Effector memory CD4-positive, alpha-beta T cell (primary cell): ENCODE measurements around the gene FAT4.

Source experiments
- DNase-seq, 3 donors: peaks; one replicate each; pipeline ENCODE4 v3.0.0-alpha.2; 2020
- H3K27ac ChIP-seq: 2 replicates; pipeline ENCODE4 v1.7.0; 2013; ENCODE audit warnings: mild to moderate bottlenecking, low read length, moderate library complexity; ENCODE audit not compliant: insufficient read depth, poor library complexity, severe bottlenecking
- H3K27me3 ChIP-seq: replicated peaks from 2 replicates; pipeline ENCODE4 v1.7.0; 2013; ENCODE audit warnings: mild to moderate bottlenecking, low read length; ENCODE audit not compliant: insufficient read depth, control insufficient read depth, poor library complexity, severe bottlenecking
- H3K36me3 ChIP-seq: 2 replicates; pipeline ENCODE4 v1.7.0; 2013; ENCODE audit warnings: mild to moderate bottlenecking, low read length, moderate library complexity; ENCODE audit not compliant: control insufficient read depth, insufficient read depth
- H3K4me1 ChIP-seq: 2 replicates; pipeline ENCODE4 v1.7.0; 2013; ENCODE audit warnings: low read length, mild to moderate bottlenecking; ENCODE audit not compliant: control insufficient read depth, insufficient read depth, poor library complexity, severe bottlenecking
- H3K4me3 ChIP-seq: 2 replicates; pipeline ENCODE4 v1.7.0; 2013; ENCODE audit warnings: low read length, low read depth, mild to moderate bottlenecking; ENCODE audit not compliant: insufficient read depth, poor library complexity, severe bottlenecking
- H3K9me3 ChIP-seq: 2 replicates; pipeline ENCODE4 v1.7.0; 2013; ENCODE audit warnings: mild to moderate bottlenecking, low read length, moderate library complexity; ENCODE audit not compliant: control insufficient read depth

Gene FAT4

GRCh38 chr4:125344198-125344597 lies 29.4 kb downstream of the FAT4 start:
- Histone ChIP-seq H3K27me3 (no peaks in the 10 kb centered on the region), H3K27ac (no peak overlapping the region), H3K4me1 (no peaks in the 10 kb centered on the region), H3K4me3 (no peak overlapping the region), H3K36me3 (no peaks in the 10 kb centered on the region), H3K9me3 (no peaks in the 10 kb centered on the region)
- DNase-seq, result no peak

GRCh38 chr4:125346616-125347015 lies 31.9 kb downstream of the FAT4 start:
- no peak overlapping the region for H3K27ac ChIP-seq
- no peak for DNase-seq
- no peaks in the 10 kb centered on the region for H3K4me1 ChIP-seq
- H3K27me3 ChIP-seq, result no peaks in the 10 kb centered on the region
- no peak overlapping the region for H3K4me3 ChIP-seq
- no peaks in the 10 kb centered on the region for H3K9me3 ChIP-seq
- H3K36me3 ChIP-seq, result no peaks in the 10 kb centered on the region

- H3K9me3 ChIP-seq, result no peaks in the 10 kb centered on the region
- H3K4me3 ChIP-seq, result no peak overlapping the region
- H3K4me1 ChIP-seq, result no peaks in the 10 kb centered on the region
- no peaks in the 10 kb centered on the region for H3K27me3 ChIP-seq
- H3K36me3 ChIP-seq, result no peaks in the 10 kb centered on the region
- H3K27ac ChIP-seq, result no peak overlapping the region
- DNase-seq, result no peak
Observed at GRCh38 chr4:125350470-125351135, 35.8 kb downstream of the FAT4 start.

GRCh38 chr4:125352521-125352920 lies 37.8 kb downstream of the FAT4 start:
- DNase-seq, result no peak
- H3K4me1 ChIP-seq, result no peaks in the 10 kb centered on the region
- H3K36me3 ChIP-seq, result no peaks in the 10 kb centered on the region
- H3K27ac ChIP-seq, result no peak overlapping the region
- H3K9me3 ChIP-seq, result no peaks in the 10 kb centered on the region
- no peak overlapping the region for H3K4me3 ChIP-seq
- no peaks in the 10 kb centered on the region for H3K27me3 ChIP-seq

GRCh38 chr4:125353131-125353530 lies 38.4 kb downstream of the FAT4 start:
- Histone ChIP-seq H3K9me3 (no peaks in the 10 kb centered on the region), H3K27me3 (no peaks in the 10 kb centered on the region), H3K36me3 (no peaks in the 10 kb centered on the region), H3K4me1 (no peaks in the 10 kb centered on the region), H3K27ac (no peak overlapping the region), H3K4me3 (no peak overlapping the region)
- DNase-seq, result no peak

GRCh38 chr4:125355791-125356190 lies 41.0 kb downstream of the FAT4 start:
- DNase-seq, result no peak
- Histone ChIP-seq H3K36me3 (no peaks in the 10 kb centered on the region), H3K27ac (no peak overlapping the region), H3K27me3 (no peaks in the 10 kb centered on the region), H3K4me1 (no peaks in the 10 kb centered on the region), H3K9me3 (no peaks in the 10 kb centered on the region), H3K4me3 (no peak overlapping the region)

GRCh38 chr4:125357675-125358074 lies 42.9 kb downstream of the FAT4 start:
- Histone ChIP-seq H3K4me3 (no peak overlapping the region), H3K9me3 (no peaks in the 10 kb centered on the region), H3K36me3 (no peaks in the 10 kb centered on the region), H3K27ac (no peak overlapping the region), H3K4me1 (no peaks in the 10 kb centered on the region), H3K27me3 (no peaks in the 10 kb centered on the region)
- DNase-seq, result no peak

- DNase-seq, result no peak
- no peak overlapping the region for H3K4me3 ChIP-seq
- no peaks in the 10 kb centered on the region for H3K4me1 ChIP-seq
- no peak overlapping the region for H3K27ac ChIP-seq
- H3K9me3 ChIP-seq, result no peaks in the 10 kb centered on the region
- H3K36me3 ChIP-seq, result no peaks in the 10 kb centered on the region
- no peaks in the 10 kb centered on the region for H3K27me3 ChIP-seq
Observed at GRCh38 chr4:125358453-125358852, 43.7 kb downstream of the FAT4 start.

- Histone ChIP-seq H3K27ac (no peak overlapping the region), H3K36me3 (no peaks in the 10 kb centered on the region), H3K4me3 (no peak overlapping the region), H3K27me3 (no peaks in the 10 kb centered on the region), H3K4me1 (no peaks in the 10 kb centered on the region), H3K9me3 (no peaks in the 10 kb centered on the region)
- no peak for DNase-seq
Observed at GRCh38 chr4:125359363-125359762, 44.6 kb downstream of the FAT4 start.

- no peaks in the 10 kb centered on the region for H3K4me1 ChIP-seq
- H3K36me3 ChIP-seq, result no peaks in the 10 kb centered on the region
- no peaks in the 10 kb centered on the region for H3K9me3 ChIP-seq
- no peaks in the 10 kb centered on the region for H3K27me3 ChIP-seq
- no peak for DNase-seq
- no peak overlapping the region for H3K4me3 ChIP-seq
- H3K27ac ChIP-seq, result no peak overlapping the region
Observed at GRCh38 chr4:125359960-125360634, 45.3 kb downstream of the FAT4 start.
